Psoas muscle (tissue), 8 donors: ENCODE measurements around the gene FUT9. TPM values are rescaled to one million over a fixed set of nuclear protein-coding genes. Genes with fewer than 3 reads are reported as not detected.

Experiments used
- ATAC-seq, 4 donors: fragments of 200-7000 bp; cut with Tn5 transposase; one replicate each; pipeline ENCODE4 v1.9.1; 2020; ENCODE audit warnings: moderate library complexity in 3 of 4, mild to moderate bottlenecking in 2 of 4
- DNase-seq, 2 donors: peaks; one replicate each; pipeline ENCODE4 v3.0.0-alpha.2; 2020
- H3K27ac ChIP-seq: fragments of 200-600 bp; one replicate; pipeline ENCODE4 v1.8.0; 2022
- H3K27me3 ChIP-seq, 3 donors: fragments of 200-600 bp in 1 of 3; one replicate each; pipeline versions ENCODE4 v1.6.1 to v1.8.0; 2013 to 2022; ENCODE audit warnings: low read length in 2 of 3, mild to moderate bottlenecking in 2 of 3, moderate library complexity in 1 of 3; ENCODE audit not compliant: insufficient read depth in 3 of 3
- H3K36me3 ChIP-seq, 2 donors: fragments of 200-600 bp in 1 of 2; one replicate each; pipeline versions ENCODE4 v1.6.1 to v1.8.0; 2013 to 2022; ENCODE audit warnings: low read depth in 1 of 2, mild to moderate bottlenecking in 1 of 2, moderate library complexity in 1 of 2; ENCODE audit not compliant: insufficient read depth in 1 of 2
- H3K4me1 ChIP-seq: fragments of 200-600 bp; one replicate; pipeline ENCODE4 v1.8.0; 2022
- H3K4me3 ChIP-seq: fragments of 200-600 bp; one replicate; pipeline ENCODE4 v1.8.0; 2022; ENCODE audit warnings: mild to moderate bottlenecking
- H3K9me3 ChIP-seq: fragments of 200-600 bp; one replicate; pipeline ENCODE4 v1.8.0; 2022
- WGBS, 3 donors: extraction: QIAGEN DNeasy Blood & Tissue Kit; methylation state at CpG; one replicate each; pipeline versions ENCODE4 v1.1.6 to v1.1.7; 2013; 5-methylcytosine and 5-hydroxymethylcytosine counted together
- intact Hi-C, 2 donors: fragments of 100-400 bp; cut with DNase I; formaldehyde crosslinking; loops; one replicate each; pipeline versions ENCODE4 v1.11.0 to v1.14.2; 2022
- polyA plus RNA-seq, 3 donors: library from polyadenylated mRNA; stranded (reverse); fragments of 200-250 nt; gene quantifications; one replicate each; pipeline ENCODE4 v1.2.3, GENCODE V29; 2013
- total RNA-seq, 4 donors: library from RNA; stranded (reverse); fragmentation: NEBNext Ultra II Directional in 2 of 4; extraction: Animal tissue kit (Norgen Biotek cat#: 25700) in 2 of 4; gene quantifications; one replicate each; pipeline versions ENCODE4 v1.2.1 to v1.2.4, GENCODE V29; 2021 to 2023
- TF ChIP-seq, protein P1 (sequence below): fragments of 200-600 bp; IDR thresholded peaks from one replicate; pipeline ENCODE4 v1.8.0; 2022; ENCODE audit warnings: antibody characterized with exemption
- donor health status: healthy with polysubstance abuse.
- donor health status: DM: no; HTN: no; CAD: no; lungs with moderate emphysema.
- donor health status: Bipolar disorder and iron deficiency.
- donor health status: healthy.
- donor health status: DM: yes; HTN: yes; CAD: no.
- donor health status: DM: no; HTN: no; CAD: no.
- donor health status: DM: no; HTN: no; CAD: no.
- donor health status: DM: yes; HTN: yes; CAD: no.

FUT9 gene
- total and polyA plus RNA-seq, 7 donors: 0.01 TPM; not detected in 5

DNA sequence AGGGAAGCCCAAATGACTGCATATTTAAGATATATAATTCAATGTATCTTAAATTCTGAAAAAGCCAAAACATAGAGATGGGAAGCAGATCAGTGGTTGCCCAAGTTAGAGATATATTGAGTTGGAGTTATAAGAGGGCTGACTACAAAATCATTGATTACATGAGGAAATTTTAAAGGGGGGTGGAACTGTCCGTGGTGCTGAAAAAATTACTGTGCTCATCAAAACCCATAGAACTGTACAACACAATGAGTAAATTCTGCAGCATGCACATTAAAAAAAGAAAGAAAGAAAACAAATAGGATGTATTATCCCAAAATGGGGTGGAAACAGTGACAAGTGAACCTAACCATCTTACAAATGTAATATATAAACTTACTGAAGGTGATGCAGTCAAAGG, 100.9 kb downstream of the FUT9 start:
- WGBS, 3 donors: 20 to 22% (median 22%) methylated on average over 1 of the region's 1 CpG
- TF ChIP-seq, protein P1, sequence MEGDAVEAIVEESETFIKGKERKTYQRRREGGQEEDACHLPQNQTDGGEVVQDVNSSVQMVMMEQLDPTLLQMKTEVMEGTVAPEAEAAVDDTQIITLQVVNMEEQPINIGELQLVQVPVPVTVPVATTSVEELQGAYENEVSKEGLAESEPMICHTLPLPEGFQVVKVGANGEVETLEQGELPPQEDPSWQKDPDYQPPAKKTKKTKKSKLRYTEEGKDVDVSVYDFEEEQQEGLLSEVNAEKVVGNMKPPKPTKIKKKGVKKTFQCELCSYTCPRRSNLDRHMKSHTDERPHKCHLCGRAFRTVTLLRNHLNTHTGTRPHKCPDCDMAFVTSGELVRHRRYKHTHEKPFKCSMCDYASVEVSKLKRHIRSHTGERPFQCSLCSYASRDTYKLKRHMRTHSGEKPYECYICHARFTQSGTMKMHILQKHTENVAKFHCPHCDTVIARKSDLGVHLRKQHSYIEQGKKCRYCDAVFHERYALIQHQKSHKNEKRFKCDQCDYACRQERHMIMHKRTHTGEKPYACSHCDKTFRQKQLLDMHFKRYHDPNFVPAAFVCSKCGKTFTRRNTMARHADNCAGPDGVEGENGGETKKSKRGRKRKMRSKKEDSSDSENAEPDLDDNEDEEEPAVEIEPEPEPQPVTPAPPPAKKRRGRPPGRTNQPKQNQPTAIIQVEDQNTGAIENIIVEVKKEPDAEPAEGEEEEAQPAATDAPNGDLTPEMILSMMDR: no peak
- Histone ChIP-seq H3K4me3 (no peak overlapping the region), H3K9me3 (no peaks in the 10 kb centered on the region), H3K36me3 (no peaks in the 10 kb centered on the region), H3K4me1 (no peaks in the 10 kb centered on the region), H3K27ac (no peak overlapping the region), H3K27me3 (no peaks in the 10 kb centered on the region)
- no peak for ATAC-seq
- intact Hi-C loops: no loop called here
- DNase-seq: no peak

DNA sequence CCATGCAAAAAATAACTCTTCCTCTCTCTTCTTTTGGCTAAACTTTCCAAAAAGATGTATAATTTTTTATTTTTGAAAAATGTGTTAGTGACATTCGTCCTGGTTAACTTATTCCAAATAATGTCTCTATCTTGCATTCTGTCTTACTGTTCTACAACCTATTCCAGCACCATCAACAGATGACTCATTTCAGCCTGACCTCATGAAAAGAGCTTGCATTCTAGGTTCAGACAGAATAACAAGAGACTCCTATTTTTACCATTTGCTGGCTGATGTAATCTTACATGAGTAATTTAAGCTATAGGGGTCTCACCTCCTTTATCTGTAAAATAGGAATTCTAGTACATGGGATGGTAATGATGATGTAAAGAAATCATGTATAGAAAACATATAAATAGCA, 109.0 kb downstream of the FUT9 start:
- Histone ChIP-seq H3K4me1 (no peaks in the 10 kb centered on the region), H3K9me3 (peaks cover 6% of the 10 kb centered on the region), H3K4me3 (no peak overlapping the region), H3K36me3 (no peaks in the 10 kb centered on the region), H3K27me3 (no peaks in the 10 kb centered on the region), H3K27ac (no peak overlapping the region)
- TF ChIP-seq, protein P1: no peak
- DNase-seq: no peak
- no peak for ATAC-seq
- 26 to 50% (median 30%) methylated on average over 1 of the region's 1 CpG for WGBS, 3 donors
- intact Hi-C loops: no loop called here

DNA sequence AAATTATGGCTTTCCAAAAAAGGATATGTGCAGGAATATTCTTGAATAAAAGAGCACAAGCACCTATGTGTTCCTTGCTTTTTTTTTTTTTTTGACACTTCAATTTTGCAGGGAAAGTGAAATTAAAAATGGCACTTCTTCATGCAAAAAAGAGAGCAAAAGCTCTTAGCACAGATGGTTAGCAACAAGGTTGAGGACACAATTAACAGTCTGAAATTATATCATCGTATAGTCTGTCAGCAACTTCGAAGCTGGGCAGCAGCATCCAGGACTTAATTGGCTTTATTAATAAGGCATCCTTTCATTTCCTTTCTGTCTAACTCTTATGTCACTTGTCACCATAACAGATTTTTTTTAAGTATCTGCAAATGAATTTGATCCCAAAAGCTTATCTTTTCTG, 122.6 kb downstream of the FUT9 start:
- H3K9me3 ChIP-seq: no peaks in the 10 kb centered on the region
- TF ChIP-seq, protein P1: no peak
- ATAC-seq: no peak
- no peak for DNase-seq
- 81 to 86% (median 82%) methylated on average over 2 of the region's 2 CpGs for WGBS, 3 donors
- H3K4me3 ChIP-seq: no peak overlapping the region
- H3K27ac ChIP-seq: no peak overlapping the region
- H3K27me3 ChIP-seq: no peaks in the 10 kb centered on the region
- H3K36me3 ChIP-seq: no peaks in the 10 kb centered on the region
- intact Hi-C loops: no loop called here
- H3K4me1 ChIP-seq: no peaks in the 10 kb centered on the region

DNA sequence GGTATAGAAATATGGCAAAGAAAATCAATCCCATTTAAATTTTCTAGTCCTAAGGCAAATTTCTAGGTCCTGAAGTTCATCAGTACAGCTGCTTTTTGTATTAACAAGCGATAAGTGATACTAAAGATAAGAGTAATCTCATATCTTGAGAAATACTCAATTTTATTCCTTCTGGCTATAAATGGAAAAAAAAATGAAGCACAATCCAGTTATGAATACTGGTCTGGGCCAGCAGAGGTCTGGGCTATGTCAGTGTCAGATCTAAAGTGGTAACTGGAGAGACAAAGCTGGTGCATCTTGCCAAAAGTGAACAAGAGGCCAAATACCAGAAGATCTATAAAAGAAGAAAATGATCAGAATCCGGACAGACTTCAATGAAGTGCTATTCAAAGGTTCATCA, 126.4 kb downstream of the FUT9 start:
- Histone ChIP-seq H3K27me3 (no peaks in the 10 kb centered on the region), H3K9me3 (no peaks in the 10 kb centered on the region), H3K36me3 (no peaks in the 10 kb centered on the region), H3K4me3 (no peak overlapping the region), H3K4me1 (no peaks in the 10 kb centered on the region), H3K27ac (no peak overlapping the region)
- intact Hi-C loops: no loop called here
- TF ChIP-seq, protein P1: no peak
- WGBS, 3 donors: 79 to 84% (median 82%) methylated on average over 2 of the region's 2 CpGs
- no peak for ATAC-seq
- no peak for DNase-seq

DNA sequence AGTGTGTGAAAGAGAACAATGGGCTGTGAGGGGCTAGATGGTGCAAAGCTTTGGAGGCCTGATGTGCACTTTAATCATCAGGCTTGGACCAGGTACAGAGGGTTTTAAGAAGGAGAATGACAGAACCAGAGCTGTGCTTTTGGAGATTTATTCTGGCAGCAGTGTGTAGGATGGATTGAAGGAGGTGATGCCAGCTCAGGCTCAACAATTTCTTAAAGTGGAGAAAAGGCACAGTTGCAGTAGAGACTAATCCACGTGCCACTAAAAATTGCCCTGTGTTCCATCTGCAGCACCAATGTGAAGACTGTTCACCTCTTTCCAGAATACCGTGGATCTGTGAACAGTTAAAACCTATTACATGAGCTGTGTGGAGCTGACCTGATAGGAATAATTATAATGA, 134.7 kb downstream of the FUT9 start:
- WGBS, 3 donors: 66 to 86% (median 74%) methylated on average over 2 of the region's 2 CpGs
- DNase-seq (no peak), ATAC-seq (no peak)
- no peaks in the 10 kb centered on the region for H3K9me3 ChIP-seq
- H3K27ac ChIP-seq: no peak overlapping the region
- H3K27me3 ChIP-seq: no peaks in the 10 kb centered on the region
- no peaks in the 10 kb centered on the region for H3K4me1 ChIP-seq
- TF ChIP-seq, protein P1: no peak
- H3K36me3 ChIP-seq: no peaks in the 10 kb centered on the region
- H3K4me3 ChIP-seq: no peak overlapping the region
- intact Hi-C loops: no loop called here
